VCaP (cell line): ENCODE results near the gene PLIN5.

Experiments used
- H3K27ac ChIP-seq: fragments of 450-650 bp; 2 replicates; pipeline ENCODE4 v1.5.1; 2017
- CTCF ChIP-seq: fragments of 450-650 bp; conservative IDR thresholded peaks from 2 replicates; pipeline ENCODE4 v1.5.1; 2017; ENCODE audit warnings: mild to moderate bottlenecking, moderate library complexity

PLIN5 gene

GRCh38 chr19:4580021-4580901, 45.2 kb upstream of the PLIN5 start:
- TF ChIP-seq CTCF = no peak

GRCh38 chr19:4579389-4579788, 44.4 kb upstream of the PLIN5 start:
- no peak overlapping the region for H3K27ac ChIP-seq
- no peak for TF ChIP-seq CTCF

More at GRCh38 chr19:4580021-4580901, 45.2 kb upstream of the PLIN5 start:
- no peak overlapping the region for H3K27ac ChIP-seq

GRCh38 chr19:4578552-4579248, 43.7 kb upstream of the PLIN5 start:
- no peak for TF ChIP-seq CTCF
- no peak overlapping the region for H3K27ac ChIP-seq

- H3K27ac ChIP-seq = no peak overlapping the region
- TF ChIP-seq CTCF = no peak
Observed at GRCh38 chr19:4577020-4577782, 42.2 kb upstream of the PLIN5 start.

GRCh38 chr19:4576016-4576933, 41.3 kb upstream of the PLIN5 start:
- no peak overlapping the region for H3K27ac ChIP-seq
- TF ChIP-seq CTCF = peak; percentile 72

GRCh38 chr19:4575267-4576015, 40.4 kb upstream of the PLIN5 start:
- no peak for TF ChIP-seq CTCF
- no peak overlapping the region for H3K27ac ChIP-seq
